ENCODE results near the gene CD8A.

CD8A gene

DNA sequence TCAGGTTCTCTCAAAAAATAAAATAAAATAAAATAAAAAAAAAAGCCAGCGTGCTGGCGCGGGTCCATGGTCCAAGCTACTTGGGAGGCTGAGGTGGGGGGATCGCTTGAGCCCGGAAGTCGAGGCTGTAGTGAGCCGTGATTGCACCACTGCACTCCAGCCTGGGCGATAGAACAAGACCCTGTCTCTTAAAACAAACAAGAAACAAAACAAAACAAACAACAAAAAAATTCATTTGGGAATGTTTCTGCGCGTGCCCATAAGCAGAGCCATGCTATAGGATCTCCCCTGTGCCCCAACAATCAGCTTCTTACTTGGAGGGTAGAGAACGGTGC is 16.4 kb upstream of the CD8A start:
- H3K4me3 ChIP-seq (replicated peaks; ENCODE audit: low read depth, low read length), result peak overlapping the region; percentile 43
- no peak for DNase-seq (ENCODE audit: low read depth)
- no peak for TF ChIP-seq CTCF (IDR thresholded peaks at IDR 0.05; ENCODE audit: low read length, missing control alignments)

DNA sequence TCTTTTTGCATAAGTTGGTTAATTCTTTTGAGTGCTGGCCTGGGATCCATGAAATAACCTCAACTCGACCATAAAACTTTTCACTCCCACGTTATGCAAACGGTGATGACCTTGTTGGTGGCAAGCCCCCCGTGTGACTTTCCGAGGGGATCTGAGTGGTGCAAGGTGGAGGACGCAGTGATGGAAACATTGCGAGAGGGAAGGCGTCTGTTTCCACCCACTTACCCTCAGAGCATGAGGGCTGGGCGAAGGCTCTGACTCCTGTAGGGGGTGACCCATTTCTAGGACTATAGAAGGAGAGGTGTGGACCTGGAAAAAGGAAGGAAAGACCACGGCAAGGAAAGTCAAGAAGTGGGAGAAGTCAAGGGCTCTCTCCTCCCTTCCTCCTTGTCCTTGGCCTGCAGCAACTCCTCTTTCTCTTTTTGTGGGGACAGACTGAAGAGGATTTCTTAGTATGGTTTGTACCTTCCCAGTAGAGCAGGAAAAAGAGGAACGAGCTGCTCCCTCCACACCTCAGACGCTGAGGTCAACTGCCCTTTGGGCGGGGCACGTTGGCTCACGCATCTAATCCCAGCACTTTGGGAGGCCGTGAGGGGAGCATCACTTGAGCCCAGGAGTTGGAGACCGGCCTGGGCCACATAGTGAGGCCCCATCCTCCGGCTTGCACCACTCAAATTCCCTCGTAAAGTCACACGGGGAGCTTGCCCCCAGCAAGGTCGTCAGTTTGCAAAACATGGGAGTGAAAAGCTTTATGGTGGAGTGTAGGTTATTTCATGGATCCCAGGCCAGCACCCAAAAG is 15.5 kb upstream of the CD8A start:
- no peak for TF ChIP-seq CTCF (IDR thresholded peaks at IDR 0.05; ENCODE audit: low read length, missing control alignments)
- no peak for DNase-seq (ENCODE audit: low read depth)
- no peak overlapping the region for H3K4me3 ChIP-seq (replicated peaks; ENCODE audit: low read depth, low read length)

GRCh38 chr2:86800856-86801567 is 10.3 kb upstream of the CD8A start:
- H3K4me3 ChIP-seq (replicated peaks; ENCODE audit: low read depth, low read length), result no peak overlapping the region
- no peak for DNase-seq (ENCODE audit: low read depth)
- TF ChIP-seq CTCF (IDR thresholded peaks at IDR 0.05; ENCODE audit: low read length, missing control alignments), result no peak

DNA sequence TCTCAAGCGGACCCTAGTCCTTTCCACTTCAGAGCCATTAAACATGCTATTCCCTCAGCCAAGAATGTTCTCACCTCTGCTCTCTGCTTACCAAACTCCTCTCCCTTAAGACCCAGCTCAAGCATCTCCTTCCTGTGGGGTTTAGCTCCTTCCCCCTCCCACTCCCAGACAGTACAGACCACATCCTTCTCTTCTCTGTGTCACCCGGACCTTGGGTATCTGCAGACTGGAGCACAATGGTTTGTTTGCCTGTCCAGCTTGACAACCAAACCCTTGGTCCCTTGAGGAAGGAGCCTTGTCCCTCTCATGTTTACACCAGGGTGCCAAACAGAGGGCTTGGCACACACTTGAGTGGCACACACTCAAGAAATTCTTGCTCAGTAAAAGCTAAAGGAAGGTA is 4.1 kb upstream of the CD8A start:
- no peak overlapping the region for H3K4me3 ChIP-seq (replicated peaks; ENCODE audit: low read depth, low read length)
- TF ChIP-seq CTCF (IDR thresholded peaks at IDR 0.05; ENCODE audit: low read length, missing control alignments), result no peak
- no peak for DNase-seq (ENCODE audit: low read depth)

GRCh38 chr2:86793752-86794151 is 3.0 kb upstream of the CD8A start:
- no peak for TF ChIP-seq CTCF (IDR thresholded peaks at IDR 0.05; ENCODE audit: low read length, missing control alignments)
- no peak overlapping the region for H3K4me3 ChIP-seq (replicated peaks; ENCODE audit: low read depth, low read length)
- no peak for DNase-seq (ENCODE audit: low read depth)

GRCh38 chr2:86791573-86791972 is 860 bp upstream of the CD8A start:
- TF ChIP-seq CTCF (IDR thresholded peaks at IDR 0.05; ENCODE audit: low read length, missing control alignments), result no peak
- no peak for DNase-seq (ENCODE audit: low read depth)
- no peak overlapping the region for H3K4me3 ChIP-seq (replicated peaks; ENCODE audit: low read depth, low read length)
